KMS-11 (cell line): ENCODE data around the gene LRBA.

ENCODE experiments used
- H2AFZ ChIP-seq: fragments of 200-600 bp; sonication (generic); 2 replicates; pipeline ENCODE4 v1.6.1; 2016; ENCODE audit warnings: antibody characterized with exemption, mixed run types, low read depth
- H3K27ac ChIP-seq: fragments of 200-600 bp; sonication (generic); 2 replicates; pipeline ENCODE4 v1.6.1; 2016; ENCODE audit warnings: mild to moderate bottlenecking, mixed run types
- H3K27me3 ChIP-seq: fragments of 200-600 bp; sonication (generic); 2 replicates; pipeline ENCODE4 v1.6.1; 2017; ENCODE audit warnings: mild to moderate bottlenecking, low read depth, mixed run types, moderate library complexity; ENCODE audit not compliant: insufficient read depth
- H3K36me3 ChIP-seq: fragments of 200-600 bp; sonication (generic); 2 replicates; pipeline ENCODE4 v1.6.1; 2017; ENCODE audit warnings: mild to moderate bottlenecking, mixed run types; ENCODE audit not compliant: insufficient read depth
- H3K4me1 ChIP-seq: fragments of 200-600 bp; sonication (generic); 2 replicates; pipeline ENCODE4 v1.6.1; 2016; ENCODE audit warnings: mild to moderate bottlenecking, low read depth, mixed run types; ENCODE audit not compliant: poor library complexity, severe bottlenecking
- H3K4me2 ChIP-seq: fragments of 200-600 bp; sonication (generic); 2 replicates; pipeline ENCODE4 v1.7.0; 2016; ENCODE audit warnings: mild to moderate bottlenecking, mixed run types
- H3K4me3 ChIP-seq: fragments of 200-600 bp; sonication (generic); IDR thresholded peaks from 2 replicates; pipeline ENCODE4 v1.6.1; 2017; ENCODE audit warnings: low read depth, low read length, mixed read lengths; ENCODE audit not compliant: insufficient read depth
- H3K79me2 ChIP-seq: fragments of 200-600 bp; sonication (generic); 2 replicates; pipeline ENCODE4 v1.6.1; 2016; ENCODE audit warnings: low read depth, mixed run types; ENCODE audit not compliant: insufficient read depth
- H3K9ac ChIP-seq: fragments of 200-600 bp; sonication (generic); 2 replicates; pipeline ENCODE4 v1.6.1; 2016; ENCODE audit warnings: mild to moderate bottlenecking, mixed run types
- H4K20me1 ChIP-seq: fragments of 200-600 bp; sonication (generic); 2 replicates; pipeline ENCODE4 v1.6.1; 2016; ENCODE audit warnings: mild to moderate bottlenecking, mixed run types; ENCODE audit not compliant: insufficient read depth
- CTCF ChIP-seq: fragments of 200-600 bp; sonication (generic); conservative IDR thresholded peaks from 2 replicates; pipeline ENCODE4 v1.6.1; 2017; ENCODE audit warnings: low read depth, mild to moderate bottlenecking, antibody characterized with exemption, low read length, moderate library complexity, mixed read lengths

LRBA gene

GRCh38 chr4:150231107-150231770 lies 783.8 kb downstream of the LRBA start:
- no peak overlapping the region for H3K4me2 ChIP-seq
- no peak overlapping the region for H3K9ac ChIP-seq
- no peaks in the 10 kb centered on the region for H3K4me1 ChIP-seq
- no peak overlapping the region for H2AFZ ChIP-seq
- H3K4me3 ChIP-seq: no peak overlapping the region
- H3K79me2 ChIP-seq: no peaks in the 10 kb centered on the region
- H3K36me3 ChIP-seq: no peaks in the 10 kb centered on the region
- TF ChIP-seq CTCF: no peak
- no peaks in the 10 kb centered on the region for H4K20me1 ChIP-seq
- no peaks in the 10 kb centered on the region for H3K27me3 ChIP-seq
- H3K27ac ChIP-seq: no peak overlapping the region

GRCh38 chr4:150230561-150230960 lies 784.5 kb downstream of the LRBA start:
- Histone ChIP-seq H2AFZ (no peak overlapping the region), H4K20me1 (no peaks in the 10 kb centered on the region), H3K27ac (no peak overlapping the region), H3K4me2 (no peak overlapping the region), H3K4me1 (no peaks in the 10 kb centered on the region), H3K9ac (no peak overlapping the region), H3K27me3 (no peaks in the 10 kb centered on the region), H3K4me3 (no peak overlapping the region), H3K79me2 (no peaks in the 10 kb centered on the region), H3K36me3 (no peaks in the 10 kb centered on the region)
- no peak for TF ChIP-seq CTCF

- H3K27me3 ChIP-seq: no peaks in the 10 kb centered on the region
- H3K4me1 ChIP-seq: no peaks in the 10 kb centered on the region
- no peaks in the 10 kb centered on the region for H3K79me2 ChIP-seq
- no peak overlapping the region for H3K27ac ChIP-seq
- H3K4me3 ChIP-seq: no peak overlapping the region
- H3K36me3 ChIP-seq: no peaks in the 10 kb centered on the region
- TF ChIP-seq CTCF: no peak
- no peak overlapping the region for H2AFZ ChIP-seq
- H3K4me2 ChIP-seq: no peak overlapping the region
- no peak overlapping the region for H3K9ac ChIP-seq
- no peaks in the 10 kb centered on the region for H4K20me1 ChIP-seq
These were observed 785.6 kb downstream of the LRBA start for GRCh38 chr4:150229520-150229919.

GRCh38 chr4:150224896-150225591 lies 790.0 kb downstream of the LRBA start:
- no peaks in the 10 kb centered on the region for H3K4me1 ChIP-seq
- H3K4me2 ChIP-seq: no peak overlapping the region
- no peak overlapping the region for H3K9ac ChIP-seq
- TF ChIP-seq CTCF: no peak
- H3K27ac ChIP-seq: no peak overlapping the region
- H3K4me3 ChIP-seq: no peak overlapping the region
- H3K36me3 ChIP-seq: no peaks in the 10 kb centered on the region
- H4K20me1 ChIP-seq: no peaks in the 10 kb centered on the region
- H3K27me3 ChIP-seq: no peaks in the 10 kb centered on the region
- no peak overlapping the region for H2AFZ ChIP-seq
- H3K79me2 ChIP-seq: no peaks in the 10 kb centered on the region
